ENCODE data around the gene CAPS. TPM values are rescaled to one million over a fixed set of nuclear protein-coding genes. Genes with fewer than 3 reads are reported as not detected.
A peak's percentile ranks its signal among the peaks of the same experiment; 100 is the strongest.
"Not testable (repeated sequence)": the region's sequence is repeated elsewhere in the genome, so short reads cannot be mapped to it uniquely, and the experiment has no call there.

CAPS gene
- total and polyA plus RNA-seq, 12 donors: 1.3 to 14.1 (median 3.0) TPM

DNA sequence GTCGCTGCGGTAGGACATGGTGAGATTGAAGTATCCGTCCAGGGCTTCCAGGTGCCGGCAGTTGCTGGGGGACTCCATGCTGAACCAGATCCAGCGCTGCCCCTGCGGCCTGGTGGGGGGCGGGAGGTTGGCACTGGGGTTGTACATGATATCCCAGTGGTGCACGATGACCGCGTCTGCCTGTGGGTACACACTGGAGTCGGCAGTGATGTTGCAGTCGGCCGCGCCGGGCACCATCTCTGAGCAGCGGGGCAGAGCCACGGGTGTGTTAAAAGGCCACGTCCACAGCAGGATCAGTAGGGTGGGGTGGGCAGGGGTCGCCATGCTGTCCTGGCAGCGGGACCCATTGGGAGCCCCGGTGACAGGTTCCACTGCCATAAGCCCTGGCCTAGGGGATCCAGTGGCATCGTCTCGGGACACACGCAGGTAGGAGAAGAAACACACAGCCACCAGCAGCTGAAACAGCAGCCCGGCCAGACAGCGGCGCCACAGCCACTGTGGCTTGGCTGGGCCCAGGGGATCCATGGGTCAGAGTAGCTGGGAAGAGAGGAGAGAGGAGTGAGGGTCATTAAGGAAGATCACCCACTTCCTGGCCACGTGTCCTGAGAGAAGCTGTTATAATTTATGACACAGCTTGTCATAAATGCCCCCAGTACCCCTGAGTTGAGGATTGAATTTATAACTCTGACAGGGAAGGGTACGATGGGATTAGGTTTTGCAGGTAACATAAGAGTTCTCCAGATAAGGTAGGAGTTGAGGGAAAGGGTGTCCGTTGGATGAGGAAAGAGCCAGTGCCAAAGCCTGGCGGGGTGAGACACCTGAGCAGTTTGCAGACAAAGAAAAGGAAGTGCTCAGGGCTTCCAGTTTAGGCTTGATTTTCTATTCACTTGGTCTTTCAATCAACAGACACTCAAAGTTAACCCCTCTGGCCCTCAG, 46.6 kb upstream of the CAPS start:
- Histone ChIP-seq H3K4me1 (peaks cover 0 to 3% (median 0%) of the 10 kb centered on the region in 9 donors), H3K9me3 (no peaks in the 10 kb centered on the region), H3K27me3 (peaks cover 0 to 11% (median 0%) of the 10 kb centered on the region in 7 donors), H3K27ac (no peak overlapping the region), H3K4me3 (no peak overlapping the region), H3K36me3 (no peaks in the 10 kb centered on the region)
- TF ChIP-seq, protein P1, sequence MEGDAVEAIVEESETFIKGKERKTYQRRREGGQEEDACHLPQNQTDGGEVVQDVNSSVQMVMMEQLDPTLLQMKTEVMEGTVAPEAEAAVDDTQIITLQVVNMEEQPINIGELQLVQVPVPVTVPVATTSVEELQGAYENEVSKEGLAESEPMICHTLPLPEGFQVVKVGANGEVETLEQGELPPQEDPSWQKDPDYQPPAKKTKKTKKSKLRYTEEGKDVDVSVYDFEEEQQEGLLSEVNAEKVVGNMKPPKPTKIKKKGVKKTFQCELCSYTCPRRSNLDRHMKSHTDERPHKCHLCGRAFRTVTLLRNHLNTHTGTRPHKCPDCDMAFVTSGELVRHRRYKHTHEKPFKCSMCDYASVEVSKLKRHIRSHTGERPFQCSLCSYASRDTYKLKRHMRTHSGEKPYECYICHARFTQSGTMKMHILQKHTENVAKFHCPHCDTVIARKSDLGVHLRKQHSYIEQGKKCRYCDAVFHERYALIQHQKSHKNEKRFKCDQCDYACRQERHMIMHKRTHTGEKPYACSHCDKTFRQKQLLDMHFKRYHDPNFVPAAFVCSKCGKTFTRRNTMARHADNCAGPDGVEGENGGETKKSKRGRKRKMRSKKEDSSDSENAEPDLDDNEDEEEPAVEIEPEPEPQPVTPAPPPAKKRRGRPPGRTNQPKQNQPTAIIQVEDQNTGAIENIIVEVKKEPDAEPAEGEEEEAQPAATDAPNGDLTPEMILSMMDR (IDR thresholded peaks at IDR 0.05): no peak
- WGBS, 2 donors: 85 to 86% methylated on average over 28 to 31 of the region's 31 CpGs
- intact Hi-C loops (cut with DNase I): no loop called here
- DNase-seq: no peak
- ATAC-seq: peak in 1 of 8 donors; percentile 20

DNA sequence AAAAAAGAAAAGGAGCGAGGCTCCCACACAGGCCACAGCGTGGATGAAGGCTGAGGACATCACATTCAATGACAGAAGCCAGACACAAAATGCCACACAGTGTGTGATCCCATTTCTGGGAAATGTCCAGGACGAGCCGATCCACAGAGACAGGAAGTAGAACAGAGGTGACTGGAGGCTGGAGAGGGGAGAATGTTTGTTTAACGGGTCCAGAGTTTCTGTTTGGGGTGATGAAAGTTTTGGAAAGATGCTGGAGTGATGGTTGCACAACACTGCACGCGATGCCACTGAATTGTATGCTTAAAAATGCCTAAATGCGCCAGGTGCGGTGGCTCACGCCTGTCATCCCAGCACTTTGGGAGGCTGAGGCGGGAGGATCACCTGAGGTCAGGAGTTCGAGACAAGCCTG, 43.1 kb upstream of the CAPS start:
- peak in 5 of 8 donors; percentile 43 to 89 (median 52) for ATAC-seq
- Histone ChIP-seq H3K4me1 (peaks cover 0 to 3% (median 0%) of the 10 kb centered on the region in 9 donors), H3K9me3 (no peaks in the 10 kb centered on the region), H3K4me3 (no peak overlapping the region), H3K27ac (no peak overlapping the region), H3K36me3 (no peaks in the 10 kb centered on the region), H3K27me3 (no peaks in the 10 kb centered on the region)
- no peak for DNase-seq
- TF ChIP-seq, protein P1 (IDR thresholded peaks at IDR 0.05): no peak
- intact Hi-C loops (cut with DNase I): loop anchor here in 1 of 10 donors (10.0 kb wide), 1 partner anchor 1024 kb away; no protein-coding TSS in a partner anchor
- WGBS, 2 donors: 59 to 63% methylated on average over 12 of the region's 12 CpGs

DNA sequence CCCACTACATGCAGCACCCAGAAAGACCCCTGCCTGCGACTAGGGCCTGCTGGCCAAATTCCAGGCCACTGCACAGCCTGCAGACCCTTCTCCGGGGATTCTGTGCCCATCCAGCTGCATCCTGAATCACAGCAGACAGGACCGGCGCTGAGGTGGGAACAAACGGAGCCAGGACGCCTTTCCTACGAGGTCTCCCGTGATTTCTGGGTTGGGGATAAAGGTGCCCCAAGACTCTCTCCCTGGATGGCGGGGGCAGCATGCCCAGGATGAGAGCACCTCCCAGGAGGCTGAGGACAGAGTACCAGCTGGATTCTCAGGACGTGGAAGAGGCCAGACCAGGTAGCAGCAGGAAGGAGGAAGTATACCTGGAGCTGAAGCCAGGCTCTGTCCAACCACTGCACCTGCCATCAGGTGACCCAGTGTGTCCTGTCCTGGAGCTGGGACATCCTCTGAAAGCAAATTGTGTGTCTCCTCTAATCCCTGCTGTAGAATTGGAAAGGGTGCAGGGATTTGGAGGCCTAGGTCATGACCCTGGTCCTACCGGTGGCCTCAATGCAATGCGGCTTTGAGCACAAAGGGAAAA, 40.3 kb upstream of the CAPS start:
- intact Hi-C loops (cut with DNase I): loop anchor here in 1 of 10 donors (10.0 kb wide), 1 partner anchor 1021 kb away; no protein-coding TSS in a partner anchor
- no peaks in the 10 kb centered on the region for H3K36me3 ChIP-seq
- H3K9me3 ChIP-seq: no peaks in the 10 kb centered on the region
- peaks cover 0 to 8% (median 3%) of the 10 kb centered on the region in 7 donors for H3K27me3 ChIP-seq
- DNase-seq (no peak), ATAC-seq (no peak)
- H3K4me3 ChIP-seq: no peak overlapping the region
- no peak overlapping the region for H3K27ac ChIP-seq
- 90 to 93% methylated on average over 12 of the region's 12 CpGs for WGBS, 2 donors
- peaks cover 0 to 3% (median 0%) of the 10 kb centered on the region in 9 donors for H3K4me1 ChIP-seq
- TF ChIP-seq, protein P1 (IDR thresholded peaks at IDR 0.05): no peak

DNA sequence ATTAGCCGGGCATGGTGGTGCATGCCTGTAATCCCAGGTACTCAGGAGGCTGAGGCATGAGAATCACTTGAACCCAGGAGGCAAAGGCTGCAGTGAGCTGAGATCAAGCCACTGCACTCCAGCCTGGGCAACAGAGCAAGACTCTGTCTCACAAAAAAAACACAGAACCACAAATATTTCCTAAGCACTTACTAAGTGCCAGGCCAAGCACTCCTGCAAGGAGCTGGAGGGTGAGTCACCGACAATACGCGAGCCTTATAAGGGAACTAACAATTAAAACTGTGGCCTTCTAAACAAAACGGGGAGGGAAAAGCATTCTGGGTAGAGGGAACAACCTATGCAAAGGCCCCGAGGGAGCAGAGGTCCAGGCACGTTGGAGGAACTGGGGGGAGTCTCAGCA, 39.6 kb upstream of the CAPS start:
- not testable (repeated sequence) for H3K4me3 ChIP-seq, H3K36me3 ChIP-seq, H3K9me3 ChIP-seq, DNase-seq, H3K27ac ChIP-seq, H3K4me1 ChIP-seq, ATAC-seq
- intact Hi-C loops (cut with DNase I): loop anchor here in 1 of 10 donors (10.0 kb wide), 1 partner anchor 1020 kb away; no protein-coding TSS in a partner anchor
- H3K27me3 ChIP-seq: peaks cover 0 to 11% (median 8%) of the 10 kb centered on the region in 7 donors
- 91% methylated on average over 7 of the region's 7 CpGs for WGBS, 2 donors
